GM19328 (cell line): ENCODE data around the gene PTPN22.

Experiments
- ATAC-seq: cut with Tn5 transposase; IDR thresholded peaks from one replicate; pipeline ENCODE4 v1.9.1; 2021; ENCODE audit warnings: mild to moderate bottlenecking, moderate library complexity; ENCODE audit not compliant: unreplicated experiment

Gene PTPN22

DNA sequence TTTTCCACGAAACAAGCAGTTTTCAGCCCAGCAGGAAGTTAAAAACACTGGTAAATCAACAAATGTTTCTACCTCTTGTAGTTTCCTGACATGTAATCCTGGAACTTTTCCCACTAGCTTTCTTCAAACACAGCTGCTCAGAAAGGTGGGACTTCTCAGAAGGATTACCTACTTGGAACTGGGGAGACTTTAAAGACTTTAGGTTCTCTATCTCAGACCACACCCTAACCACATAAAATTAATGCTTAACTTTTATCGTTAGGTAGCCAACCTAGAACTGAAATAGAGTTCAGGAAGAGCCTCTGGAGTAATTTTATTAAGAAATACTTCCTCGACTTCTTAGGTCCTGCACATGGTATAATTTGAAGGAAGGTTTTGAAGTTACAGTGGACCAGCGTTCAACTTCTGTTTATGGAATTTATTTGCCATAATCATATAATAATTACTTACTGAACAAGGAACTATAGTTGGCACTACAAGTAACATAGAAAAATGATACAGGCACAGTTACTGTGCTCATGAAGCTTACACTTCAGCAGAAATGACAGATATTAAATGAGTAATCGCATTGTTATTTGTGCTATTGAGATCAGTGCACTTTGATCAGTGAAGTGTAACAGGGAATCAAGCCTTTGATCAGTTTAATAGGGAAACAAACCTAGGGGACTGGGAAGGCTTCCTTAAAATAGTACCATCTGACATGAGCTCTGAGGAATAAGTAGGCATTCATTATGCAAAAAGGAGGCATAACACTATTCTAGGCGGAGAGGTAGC is 16.1 kb upstream of the PTPN22 start, which contains the start of gene BCL2L15:
BCL2L15 (minus strand) TSS at position 180 of the 774 bp plus-strand sequence. CDS start 206 bp downstream, outside the sequence.
- ATAC-seq, result no peak

DNA sequence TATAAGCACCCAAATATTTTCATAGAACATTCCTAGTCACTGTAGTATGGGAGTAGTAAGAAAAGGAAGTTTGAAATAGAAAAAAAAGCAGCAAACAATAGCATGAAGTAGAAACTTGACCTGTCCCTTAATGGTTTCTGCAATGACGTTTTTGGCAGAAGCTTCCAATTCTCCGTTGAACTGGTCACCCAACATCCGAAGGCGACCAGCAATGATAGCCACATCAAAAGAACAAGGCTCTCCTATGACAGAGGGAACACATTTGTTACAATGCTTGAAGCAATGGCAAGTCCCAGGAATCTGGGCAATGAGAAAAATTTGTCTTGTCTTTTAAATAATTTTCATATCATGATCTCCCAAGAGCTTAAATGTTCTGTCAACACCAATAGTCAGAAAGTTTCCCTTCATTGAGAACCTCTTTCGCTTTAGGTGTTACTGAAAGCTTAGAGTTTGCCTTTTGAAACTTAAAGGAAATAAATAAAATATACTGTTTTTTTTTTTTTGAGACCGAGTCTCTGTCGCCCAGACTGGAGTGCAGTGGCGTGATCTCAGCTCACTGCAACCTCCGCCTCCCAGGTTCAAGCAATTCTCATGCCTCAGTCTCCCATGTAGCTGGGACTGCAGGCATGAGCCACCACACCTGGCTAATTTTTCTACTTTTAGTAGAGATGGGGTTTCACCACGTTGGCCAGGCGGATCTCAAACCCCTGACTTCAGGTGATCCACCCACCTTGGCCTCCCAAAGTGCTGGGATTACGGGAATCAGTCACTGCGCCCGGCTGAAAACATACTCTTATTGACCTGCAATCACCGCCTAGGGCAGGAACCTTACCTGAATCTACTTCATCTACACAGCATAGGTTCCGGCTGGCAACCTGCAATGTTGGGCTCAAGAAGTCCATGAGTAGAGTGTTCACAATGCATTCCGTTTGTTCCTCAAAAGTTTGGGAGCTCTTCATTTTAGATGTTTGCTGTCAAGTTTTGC is 15.2 kb upstream of the PTPN22 start:
- no peak for ATAC-seq

DNA sequence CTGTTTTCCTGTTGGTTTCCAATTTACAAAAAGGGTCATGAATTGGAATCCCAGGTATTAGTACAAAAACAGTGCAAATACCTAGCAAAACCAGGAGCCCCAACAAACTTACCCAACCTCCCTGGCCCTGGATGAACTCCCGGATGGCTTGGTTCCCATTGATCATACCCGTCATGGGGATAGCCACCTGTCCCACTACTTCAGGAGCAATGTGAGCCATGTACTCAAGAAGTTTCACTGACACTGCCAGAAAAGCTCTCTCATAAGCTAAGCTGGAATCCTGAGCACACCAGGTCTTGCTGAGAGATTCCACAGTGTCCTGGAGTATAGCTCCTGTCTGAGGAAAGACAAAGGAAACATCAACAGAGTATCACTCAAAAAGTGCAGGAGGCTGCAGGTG is 10.1 kb upstream of the PTPN22 start:
- no peak for ATAC-seq

DNA sequence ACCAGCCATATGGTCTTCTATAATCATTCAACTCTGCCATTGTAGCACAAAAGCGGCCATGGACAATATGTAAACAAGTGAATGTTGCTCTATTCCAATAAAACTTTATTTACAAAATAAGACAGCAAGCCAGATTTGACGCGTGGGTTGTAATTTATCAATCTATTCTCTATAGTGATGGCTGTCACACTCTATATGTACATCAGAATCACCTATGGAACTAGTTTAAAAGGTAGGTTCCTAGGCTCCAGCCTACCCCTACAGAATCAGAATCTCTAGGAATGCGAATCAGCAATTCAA is 8.2 kb upstream of the PTPN22 start:
- ATAC-seq, result no peak

DNA sequence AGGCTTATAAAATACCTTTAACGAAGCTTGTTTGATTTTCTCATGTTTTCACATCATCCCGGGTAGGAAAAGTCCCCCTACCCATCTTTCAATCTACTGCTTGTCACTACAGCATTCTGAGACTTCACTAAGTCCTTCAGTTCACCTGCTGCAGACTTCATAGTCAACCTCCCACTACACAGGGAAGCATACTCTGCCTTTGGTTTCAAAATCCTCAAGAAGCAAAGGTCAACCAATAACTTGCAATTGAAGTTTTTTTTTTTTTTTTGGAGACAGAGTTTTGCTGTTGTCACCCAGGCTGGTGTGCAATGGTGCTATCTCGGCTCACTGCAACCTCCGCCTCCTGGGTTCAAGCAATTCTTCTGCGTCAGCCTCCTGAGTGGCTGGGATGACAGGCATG is 4.7 kb upstream of the PTPN22 start:
- ATAC-seq, result no peak

DNA sequence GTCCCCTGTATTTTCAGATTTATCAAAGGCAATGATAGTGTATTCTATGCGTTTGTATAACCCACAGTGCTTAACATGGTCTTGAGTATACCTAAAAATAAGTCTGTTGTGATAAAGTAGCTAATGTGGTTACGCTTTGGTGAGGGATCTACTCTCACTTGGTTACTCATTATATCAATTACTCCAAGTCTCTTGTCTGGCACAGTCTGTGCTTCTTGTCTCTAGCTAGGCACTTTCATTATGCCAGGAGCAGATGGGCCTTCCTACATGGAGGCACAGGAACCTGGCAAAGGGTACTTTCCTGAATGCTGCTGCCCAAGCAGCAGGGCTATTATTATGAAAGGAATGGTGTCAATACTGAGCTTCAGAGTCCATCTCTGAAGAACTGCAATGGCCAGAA is 4.2 kb upstream of the PTPN22 start:
- ATAC-seq, result no peak

DNA sequence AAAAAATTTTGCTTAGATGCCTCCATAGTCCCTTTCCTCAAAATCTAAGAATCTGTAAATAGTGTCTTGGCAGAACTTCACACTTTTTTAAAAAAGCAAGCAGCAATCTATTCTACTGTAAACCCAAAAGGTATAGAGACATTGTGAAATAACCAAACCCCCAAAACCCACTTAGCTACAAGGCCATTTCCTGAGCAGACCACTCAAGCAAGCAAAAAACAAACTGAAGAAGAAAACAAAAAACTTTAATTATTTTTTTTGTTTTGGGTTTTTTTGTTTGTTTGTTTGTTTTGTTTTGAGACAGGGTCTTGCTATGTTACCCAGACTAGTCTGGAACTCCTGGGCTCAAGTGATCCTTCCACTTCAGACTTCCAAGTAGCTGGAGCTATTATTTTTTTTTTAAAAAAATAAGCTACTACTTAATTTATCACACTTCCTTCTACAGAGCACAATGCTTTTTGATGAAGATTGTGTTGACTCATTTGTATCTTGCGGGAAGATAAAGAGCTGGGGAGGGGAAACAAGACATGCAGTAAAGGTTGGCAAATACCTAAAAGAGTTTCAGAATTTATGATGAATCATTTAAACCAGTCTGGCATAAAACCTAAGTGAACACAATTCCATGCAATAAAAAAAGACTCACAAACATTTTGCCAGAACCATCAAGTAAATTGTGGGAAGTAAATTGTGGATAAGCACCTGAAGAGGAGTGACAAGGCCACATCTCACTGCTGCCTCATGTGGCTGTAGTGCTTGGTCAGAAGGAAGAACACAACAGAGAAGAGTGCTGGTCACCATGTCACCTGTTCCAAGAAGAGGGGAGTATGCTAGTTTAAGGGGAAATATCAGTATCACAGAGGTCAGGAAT is 2.7 kb upstream of the PTPN22 start:
- no peak for ATAC-seq

DNA sequence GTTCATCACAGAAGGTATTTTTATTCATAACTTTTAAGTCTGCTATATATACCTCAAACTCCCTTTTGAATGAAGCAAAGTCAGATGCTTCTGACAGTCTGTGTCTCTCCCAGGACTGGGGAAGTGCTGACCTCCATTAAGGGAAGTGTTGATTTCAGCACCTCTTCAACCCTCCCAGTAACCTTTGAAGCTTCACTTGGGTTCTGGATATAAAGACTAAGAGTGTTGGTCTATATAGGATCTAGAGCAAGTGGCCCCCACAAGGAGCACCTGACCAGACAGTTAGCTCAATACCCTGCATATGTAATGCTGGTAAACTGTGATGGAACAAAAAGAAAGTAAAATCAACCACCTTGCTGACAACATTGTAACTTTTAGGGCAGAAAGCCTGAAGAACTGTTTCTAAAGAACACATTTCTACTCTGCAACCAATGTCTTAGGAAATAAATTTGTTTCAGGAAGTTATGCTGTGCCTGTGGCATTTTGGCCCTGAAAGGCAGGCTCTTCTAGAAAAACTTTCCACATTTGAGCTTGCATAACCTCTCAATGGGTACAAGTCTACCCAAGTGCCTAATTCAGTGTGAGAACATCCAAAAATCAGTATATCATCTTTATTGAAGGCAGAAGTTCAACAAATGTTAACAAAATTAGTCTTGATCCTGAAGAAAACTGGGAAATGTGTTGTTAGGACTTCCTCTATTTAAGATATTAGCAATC is 865 bp upstream of the PTPN22 start:
- peak; percentile 5 for ATAC-seq

DNA sequence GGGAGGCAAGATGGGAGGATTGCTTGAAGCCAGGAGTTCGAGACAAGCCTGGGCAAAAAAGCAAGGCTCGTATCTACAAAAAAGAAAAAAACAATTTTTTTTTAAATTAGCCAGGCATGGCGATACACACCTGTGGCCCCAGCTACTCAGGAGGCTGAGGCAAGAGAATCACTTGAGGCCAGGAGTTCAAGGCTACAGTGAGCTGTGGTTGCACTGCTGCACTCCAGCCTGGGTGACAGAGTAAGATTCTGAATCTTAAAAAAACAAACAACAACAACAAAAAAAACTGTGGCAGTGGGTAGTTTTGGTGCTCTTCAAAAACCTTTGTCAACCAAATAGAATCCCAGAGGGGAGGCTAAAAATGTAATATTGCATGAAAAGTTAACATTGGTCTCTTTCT is 734 bp downstream of the PTPN22 start:
- no peak for ATAC-seq

DNA sequence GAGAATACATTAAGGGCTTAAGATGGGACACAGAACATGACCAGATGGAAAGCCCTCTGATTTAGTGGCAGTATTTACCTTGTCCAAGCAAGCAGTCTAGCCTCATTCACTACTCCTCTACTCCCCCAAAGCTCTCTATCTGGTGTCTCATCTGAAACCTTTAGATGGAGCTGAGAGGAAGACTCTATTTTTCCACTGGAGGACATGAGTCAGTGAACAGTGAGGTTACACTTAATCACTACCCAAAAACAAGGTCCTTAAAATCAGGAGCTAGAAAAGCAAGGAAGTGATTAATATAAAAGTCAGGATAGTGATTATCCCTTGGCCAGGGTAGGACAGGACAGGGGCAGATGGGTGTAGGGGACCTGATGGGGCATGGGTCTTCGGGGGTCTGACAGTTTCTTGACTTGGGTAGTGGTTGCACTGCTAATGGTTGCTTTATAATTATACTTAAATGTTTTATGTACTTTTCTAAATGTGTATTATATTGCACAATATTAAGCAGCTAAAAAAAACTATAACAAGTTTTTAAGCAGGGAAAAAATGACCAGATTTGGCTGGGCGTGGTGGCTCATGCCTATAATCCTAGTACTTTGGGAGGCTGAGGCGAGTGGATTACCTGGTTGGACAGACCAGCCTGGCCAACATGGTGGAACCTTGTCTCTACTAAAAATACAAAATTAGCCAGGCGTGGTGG is 3.0 kb downstream of the PTPN22 start:
- ATAC-seq, result no peak

DNA sequence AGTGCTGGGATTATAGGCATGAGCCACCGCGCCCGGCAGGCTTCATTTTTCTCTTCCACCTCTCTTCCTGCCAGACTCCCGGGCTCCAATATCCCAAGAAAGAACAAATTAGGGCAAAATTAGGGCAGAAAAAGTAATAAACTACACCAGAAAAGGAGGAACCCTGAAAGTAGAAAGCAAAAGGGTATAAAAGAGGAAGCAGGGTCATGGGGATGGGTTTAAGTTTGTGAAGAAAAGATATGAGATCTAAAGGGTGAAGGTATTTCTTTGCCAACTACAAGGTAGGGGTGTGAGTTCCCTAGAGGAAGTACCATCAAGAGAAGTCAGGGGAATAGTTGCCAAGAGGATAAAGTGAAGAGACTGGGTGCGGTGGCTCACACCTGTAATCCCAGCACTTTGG is 9.9 kb downstream of the PTPN22 start:
- ATAC-seq, result no peak

DNA sequence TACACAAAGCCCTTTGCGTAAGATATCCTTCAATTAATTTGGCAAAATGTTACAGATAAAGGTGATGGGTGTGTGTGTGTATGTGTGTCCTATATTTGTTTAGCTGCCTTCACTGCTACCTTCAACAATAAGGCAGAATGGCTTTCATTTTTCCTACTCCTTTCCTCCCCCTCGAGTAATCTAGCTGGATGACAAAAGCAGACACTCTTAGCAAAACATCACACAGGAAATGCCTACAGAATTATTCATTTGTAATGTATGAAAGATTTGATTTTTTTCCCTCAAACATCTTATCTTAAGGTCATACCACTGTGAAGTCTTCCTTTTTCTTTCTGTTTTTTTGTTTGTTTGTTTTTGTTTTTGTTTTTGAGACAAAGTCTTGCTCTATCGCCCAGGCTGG is 10.6 kb downstream of the PTPN22 start:
- no peak for ATAC-seq

DNA sequence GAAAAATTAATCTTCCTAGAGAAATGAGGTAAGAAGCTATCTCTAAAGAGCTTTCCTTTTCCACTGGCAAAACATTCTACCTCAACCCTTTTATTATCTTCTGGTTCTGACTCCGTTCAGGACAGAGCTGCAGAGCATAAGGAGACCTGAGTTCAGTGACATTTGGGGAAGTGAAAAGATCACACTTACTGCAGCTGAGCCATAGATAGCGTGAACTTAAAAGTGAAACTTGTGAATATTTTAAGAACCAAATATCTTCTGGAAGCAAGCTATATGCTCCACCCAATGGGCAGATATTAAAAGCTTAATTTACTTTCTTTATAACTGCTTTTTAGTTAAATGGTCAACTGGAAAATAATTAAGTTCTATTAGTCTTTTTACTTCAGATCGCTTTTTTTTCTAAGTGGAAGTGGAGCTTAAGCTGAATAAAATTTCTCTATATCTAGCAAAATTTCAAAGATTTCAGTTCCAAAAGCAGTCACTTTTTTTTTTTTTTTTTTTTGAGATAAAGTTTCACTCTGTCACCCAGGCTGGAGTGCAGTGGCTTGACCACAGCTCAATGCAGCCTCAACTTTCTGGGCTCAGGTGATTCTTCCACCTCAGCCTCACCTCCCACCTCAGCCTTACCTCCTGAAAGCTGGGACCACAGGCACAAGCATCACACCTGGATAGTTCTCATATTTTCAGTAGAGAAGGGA is 11.9 kb downstream of the PTPN22 start:
- ATAC-seq, result peak; percentile 72

DNA sequence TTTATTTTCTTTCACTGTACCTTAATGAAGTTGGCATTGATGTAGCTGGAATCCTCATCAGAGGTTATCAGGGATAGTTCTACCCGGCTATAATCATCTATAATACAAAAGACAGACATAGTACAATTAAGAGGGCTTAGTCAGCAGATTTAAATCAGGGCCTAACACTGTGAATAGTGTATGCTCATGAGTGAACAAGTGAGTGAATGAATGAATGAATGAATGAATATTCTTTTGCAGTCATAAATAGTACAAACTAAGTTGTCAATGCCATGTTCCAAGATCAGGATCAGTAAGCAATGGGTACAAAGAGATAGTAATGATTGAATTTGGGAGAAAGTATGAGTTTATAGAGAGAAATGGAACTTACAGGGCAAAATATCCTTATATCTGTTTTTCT is 12.5 kb downstream of the PTPN22 start:
- ATAC-seq, result no peak

DNA sequence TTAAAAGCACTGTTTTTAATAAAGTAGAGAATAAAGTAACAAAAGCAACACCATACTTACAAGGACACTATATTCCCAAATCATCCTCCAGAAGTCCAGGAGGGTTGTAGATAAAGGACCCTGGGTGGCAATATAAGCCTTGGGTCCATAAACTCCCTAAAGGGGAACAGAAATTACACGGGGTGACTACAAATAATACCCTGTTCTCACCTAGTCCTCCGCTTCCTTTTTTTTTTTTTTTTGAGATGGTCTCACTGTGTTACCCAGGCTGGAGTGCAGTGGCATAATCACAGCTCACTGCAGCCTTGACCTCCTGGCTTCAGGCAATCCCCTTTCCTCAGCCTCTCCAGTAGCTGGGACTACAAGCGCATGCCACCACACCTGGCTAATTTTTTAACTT is 13.1 kb downstream of the PTPN22 start:
- ATAC-seq, result no peak

DNA sequence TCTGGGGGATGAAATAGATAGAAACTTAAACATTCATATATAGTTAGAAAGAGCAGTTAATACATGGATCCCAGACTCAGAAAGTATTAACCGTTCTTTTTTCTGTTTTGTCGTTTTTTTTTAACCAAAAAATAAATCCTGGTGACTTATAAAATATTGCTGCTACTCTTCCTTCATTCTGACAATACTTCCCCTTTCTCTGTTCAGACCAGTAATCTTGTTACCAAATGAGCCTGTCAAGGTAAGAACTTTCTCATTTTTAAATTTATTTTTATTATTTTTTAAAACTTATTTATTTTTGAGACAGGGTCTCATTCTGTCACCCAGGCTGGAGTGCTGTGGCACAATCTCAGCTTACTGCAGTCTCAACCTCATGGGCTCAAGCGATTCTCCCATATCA is 13.7 kb downstream of the PTPN22 start:
- ATAC-seq, result no peak

DNA sequence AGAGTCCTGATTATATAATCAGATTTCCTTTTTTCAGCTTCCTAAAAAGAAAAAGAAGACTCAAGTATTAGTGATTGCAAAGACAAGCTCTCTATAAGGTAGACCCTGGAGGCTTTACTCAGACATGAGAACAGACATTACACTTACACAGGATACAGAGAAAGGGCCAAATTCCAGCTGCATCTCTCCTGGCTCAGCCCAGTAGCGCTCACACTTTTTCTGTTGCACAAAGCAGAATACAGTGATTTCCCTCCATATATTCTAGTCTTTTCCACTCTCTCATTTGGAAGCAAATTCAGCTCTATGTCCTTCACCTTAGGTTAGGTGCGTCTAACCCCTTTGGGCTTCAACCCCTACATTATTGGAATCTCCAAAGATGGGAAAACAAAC is 15.1 kb downstream of the PTPN22 start:
- ATAC-seq, result no peak

DNA sequence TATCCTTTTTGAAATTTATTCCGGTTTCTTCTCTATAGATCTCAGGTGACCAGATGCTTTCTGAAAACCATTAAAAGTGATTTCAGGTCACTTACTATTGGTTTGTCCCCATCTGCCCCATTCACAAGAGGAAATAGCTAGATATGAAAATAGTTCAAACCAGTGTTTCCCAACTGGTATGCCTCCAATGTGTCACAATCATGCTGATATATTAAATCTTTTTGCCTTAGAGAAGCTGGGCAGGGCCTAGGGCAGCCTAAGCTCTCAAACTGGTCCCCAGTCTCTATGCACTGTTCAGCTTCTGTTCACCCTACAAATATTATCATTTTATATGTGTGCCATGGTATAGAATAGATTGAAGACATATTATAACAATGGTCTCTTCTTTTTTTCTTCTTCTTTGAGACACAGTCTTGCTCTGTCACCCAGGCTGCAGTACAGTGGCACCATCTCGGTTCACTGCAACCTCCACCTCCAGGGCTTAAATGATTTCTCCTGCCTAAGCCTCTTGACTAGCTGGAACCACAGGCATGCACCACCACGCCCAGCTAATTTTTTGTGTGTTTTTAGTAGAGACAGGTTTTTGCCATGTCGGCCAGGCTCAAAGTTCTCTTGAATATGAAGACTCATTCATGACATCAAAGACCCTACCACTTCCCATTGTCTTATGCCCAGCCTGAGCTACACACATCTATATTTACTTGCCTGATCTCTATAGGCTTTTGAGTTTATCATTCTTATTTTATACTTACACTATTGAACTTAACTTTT is 15.7 kb downstream of the PTPN22 start:
- ATAC-seq, result no peak

DNA sequence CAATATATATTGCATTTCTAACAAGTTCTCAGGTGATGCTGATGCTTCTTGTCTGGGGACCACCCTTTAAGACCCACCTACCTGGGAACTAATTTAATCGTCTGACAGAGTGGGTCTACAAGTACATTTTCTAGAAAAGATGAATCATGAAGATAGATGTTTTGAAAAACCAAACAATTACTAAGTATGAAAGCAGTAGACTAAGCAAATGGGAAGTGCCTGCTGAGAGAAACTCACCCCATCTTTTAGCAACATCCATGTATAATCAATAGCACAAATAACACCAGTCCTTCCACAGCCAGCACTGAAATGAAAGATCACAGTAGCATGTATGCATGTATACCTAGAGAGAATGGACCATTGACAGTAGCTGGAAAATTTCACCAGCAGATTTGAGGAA is 17.3 kb downstream of the PTPN22 start:
- no peak for ATAC-seq
